Coronary artery (tissue), 2 donors: ENCODE results near the gene SLC9A3.

Experiments used
- DNase-seq: peaks from one replicate; pipeline ENCODE4 v3.0.0-alpha.2; 2017; ENCODE audit warnings: low spot score
- H3K27ac ChIP-seq, 2 donors: fragments of 200-600 bp; sonication (generic); one replicate each; pipeline ENCODE4 v1.5.1; 2016 to 2019
- H3K4me3 ChIP-seq: fragments of 200-600 bp; sonication (generic); 2 replicates; pipeline ENCODE4 v1.5.1; 2016; ENCODE audit warnings: mild to moderate bottlenecking, moderate library complexity
- CTCF ChIP-seq: fragments of 200-600 bp; sonication (generic); IDR thresholded peaks from one replicate; pipeline ENCODE4 v1.5.1; 2019; ENCODE audit warnings: antibody characterized with exemption

Gene SLC9A3

DNA sequence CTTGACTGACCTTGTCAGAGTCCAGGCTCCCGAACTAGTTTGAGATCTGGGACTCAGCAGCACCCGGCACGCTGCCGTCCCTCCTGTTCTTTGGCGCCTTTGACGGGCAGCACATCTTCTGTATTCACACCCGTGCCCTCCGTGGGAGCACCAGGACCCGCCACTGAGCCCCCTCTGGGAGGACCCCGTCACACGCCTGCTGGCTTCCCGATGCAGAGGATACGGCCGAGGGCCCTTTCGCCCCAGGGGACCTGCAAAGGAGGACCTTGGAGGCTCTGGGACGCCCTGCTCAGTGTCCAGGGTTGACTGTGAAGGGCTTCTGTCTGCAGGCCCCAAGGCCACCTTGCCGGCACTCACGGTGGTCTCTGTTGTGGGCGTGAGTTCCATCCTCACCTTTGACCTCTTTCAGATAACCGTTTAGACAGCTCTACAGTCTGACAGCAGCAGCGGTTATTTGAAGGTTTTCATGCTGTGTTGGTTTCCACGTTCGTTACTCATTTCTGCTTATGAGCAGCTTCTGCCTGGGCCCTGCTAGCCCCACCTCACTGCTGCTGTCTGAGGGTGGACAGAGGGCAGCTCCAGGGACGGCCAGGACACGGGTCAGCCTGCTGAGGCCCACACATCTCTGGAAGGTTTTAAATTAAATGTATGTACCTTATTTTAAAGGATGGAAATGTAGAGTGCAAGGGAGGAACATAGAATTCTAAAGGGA lies 93.9 kb downstream of the SLC9A3 start:
- Histone ChIP-seq H3K4me3 (no peak overlapping the region), H3K27ac (no peak overlapping the region)
- TF ChIP-seq CTCF = no peak

DNA sequence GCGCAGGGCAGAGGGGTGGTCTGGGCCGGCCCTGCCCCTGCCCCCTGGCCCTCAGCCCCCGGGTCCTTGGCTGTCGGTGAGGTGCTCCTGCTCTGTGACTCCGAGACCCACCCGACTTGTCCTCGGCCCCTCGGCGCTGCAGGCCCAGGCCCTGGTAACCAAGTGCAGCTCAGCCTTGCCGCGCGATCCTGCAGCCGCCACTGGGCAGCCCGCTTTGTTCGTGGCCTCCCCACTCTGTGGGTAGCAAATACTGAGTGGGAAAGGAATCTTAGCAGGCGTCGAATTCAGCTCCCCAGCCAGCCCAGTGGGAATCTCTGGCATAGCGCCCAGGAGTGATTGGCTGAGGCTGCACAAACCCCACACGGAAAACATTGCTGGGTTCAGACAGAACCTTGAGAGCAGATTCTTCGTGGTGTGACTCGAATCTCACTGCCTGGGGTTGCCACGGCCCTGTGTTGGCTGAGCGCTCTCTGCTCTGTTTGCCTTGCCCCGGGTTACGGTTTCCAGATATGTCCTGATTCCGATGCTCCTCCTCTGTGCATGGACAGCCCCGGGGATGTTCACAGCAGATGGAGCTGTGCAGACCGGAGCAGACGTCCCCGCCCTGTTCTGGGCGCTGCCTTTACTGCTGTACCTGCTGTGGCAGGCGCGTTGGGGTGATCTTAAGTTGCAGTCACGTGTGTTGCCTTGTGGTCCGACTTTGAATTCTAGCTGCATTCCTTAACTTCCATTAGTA lies 94.6 kb downstream of the SLC9A3 start:
- H3K27ac ChIP-seq = no peak overlapping the region
- no peak for DNase-seq

More for the DNA sequence above, 93.9 kb downstream of the SLC9A3 start:
- no peak for DNase-seq

GRCh38 chr5:428754-429452 lies 95.3 kb downstream of the SLC9A3 start:
- H3K4me3 ChIP-seq = no peak overlapping the region
- no peak overlapping the region for H3K27ac ChIP-seq
- no peak for DNase-seq
- no peak for TF ChIP-seq CTCF

More for the DNA sequence above, 94.6 kb downstream of the SLC9A3 start:
- no peak for TF ChIP-seq CTCF
- H3K4me3 ChIP-seq = no peak overlapping the region

GRCh38 chr5:428219-428618 lies 96.0 kb downstream of the SLC9A3 start:
- Histone ChIP-seq H3K27ac (no peak overlapping the region), H3K4me3 (no peak overlapping the region)
- peak; percentile 69 for DNase-seq
- no peak for TF ChIP-seq CTCF

GRCh38 chr5:427415-428087 lies 96.7 kb downstream of the SLC9A3 start:
- no peak for TF ChIP-seq CTCF
- DNase-seq = no peak

DNA sequence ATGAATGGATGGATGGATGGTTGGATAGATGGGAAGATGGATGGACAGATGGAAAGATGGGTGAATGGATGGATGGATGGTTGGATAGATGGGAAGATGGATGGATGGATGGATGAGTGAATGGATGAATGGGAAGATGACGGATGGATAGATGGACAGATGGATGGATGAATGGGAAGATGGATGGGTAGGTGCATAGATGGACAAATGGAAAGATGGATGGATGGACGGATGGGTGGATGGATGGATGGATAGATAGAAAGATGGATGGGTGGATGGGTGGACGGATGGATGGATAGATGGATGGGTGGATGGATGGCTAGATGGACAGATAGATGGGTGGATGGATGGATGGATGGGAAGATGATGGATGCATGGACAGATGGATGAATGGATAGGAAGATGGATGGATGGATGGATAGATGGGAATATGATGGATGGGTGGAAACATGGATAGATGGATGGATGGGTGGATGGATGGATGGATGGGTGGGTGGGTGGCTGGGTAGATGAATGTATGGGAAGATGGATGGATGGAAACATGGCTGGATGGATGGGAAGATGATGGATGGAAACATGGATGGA lies 97.8 kb downstream of the SLC9A3 start:
- DNase-seq = no peak
- Histone ChIP-seq H3K4me3 (no peak overlapping the region), H3K27ac (no peak overlapping the region)
- TF ChIP-seq CTCF = no peak

More at GRCh38 chr5:427415-428087, 96.7 kb downstream of the SLC9A3 start:
- H3K4me3 ChIP-seq = no peak overlapping the region
- no peak overlapping the region for H3K27ac ChIP-seq
